ENCODE measurements around the gene CEP68.

The CEP68 gene

DNA sequence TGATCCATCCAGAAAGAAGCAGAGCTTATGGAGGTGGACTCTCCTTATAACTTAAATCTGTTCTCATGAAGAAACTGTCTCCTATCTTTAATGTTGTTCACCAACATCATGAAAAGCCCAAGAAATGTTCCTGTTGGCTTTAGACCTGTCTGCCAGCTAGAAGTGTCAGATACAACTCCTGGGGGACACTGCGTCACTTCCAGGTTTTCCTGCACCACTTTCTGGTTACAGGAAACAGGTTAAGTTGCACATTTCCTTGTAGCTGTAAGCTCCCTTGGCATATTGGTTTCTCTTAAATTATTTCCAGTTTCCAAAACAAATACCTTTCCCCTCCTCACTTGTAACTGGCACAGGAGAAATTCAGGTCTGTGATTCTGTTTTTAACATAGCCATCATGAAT lies 2.9 kb downstream of the CEP68 start:
- no peak for DNase-seq

DNA sequence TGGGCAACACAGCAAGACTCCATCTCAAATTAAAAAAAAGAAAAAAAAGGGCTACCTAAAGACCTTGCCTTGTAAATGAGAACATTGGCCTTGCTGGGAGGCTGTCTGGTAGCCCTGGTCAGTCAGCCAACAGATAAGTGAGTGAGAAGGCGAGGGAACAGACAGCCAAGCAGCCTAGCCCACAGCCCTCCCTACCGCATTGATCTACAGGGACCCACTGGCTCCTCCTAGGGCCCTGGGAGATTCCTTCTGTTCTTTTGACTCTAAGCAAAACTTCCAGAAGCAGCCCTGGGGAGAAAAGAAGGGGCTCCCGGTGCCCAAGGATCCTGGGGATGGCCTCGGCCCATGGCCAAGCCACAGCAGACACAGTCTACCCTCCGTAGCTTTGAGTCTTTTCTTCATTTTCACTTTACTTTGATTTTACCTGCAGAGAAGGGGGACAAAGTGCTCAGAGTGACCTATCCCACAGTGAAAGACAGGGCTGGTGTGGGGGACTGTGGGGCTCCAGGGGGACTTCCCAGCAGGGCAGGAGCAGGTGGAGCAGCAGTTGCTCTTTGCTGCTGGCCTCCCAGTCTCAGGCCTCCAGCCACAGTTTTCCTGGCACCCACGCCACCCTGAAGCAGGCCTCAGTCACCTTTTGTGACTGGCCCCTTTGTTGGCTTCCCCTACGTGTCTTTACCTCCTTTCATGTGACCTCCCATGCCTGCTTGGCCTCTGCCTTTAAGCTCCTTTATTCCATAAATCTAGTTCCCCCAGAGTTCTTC lies 5.1 kb downstream of the CEP68 start:
- DNase-seq: no peak

DNA sequence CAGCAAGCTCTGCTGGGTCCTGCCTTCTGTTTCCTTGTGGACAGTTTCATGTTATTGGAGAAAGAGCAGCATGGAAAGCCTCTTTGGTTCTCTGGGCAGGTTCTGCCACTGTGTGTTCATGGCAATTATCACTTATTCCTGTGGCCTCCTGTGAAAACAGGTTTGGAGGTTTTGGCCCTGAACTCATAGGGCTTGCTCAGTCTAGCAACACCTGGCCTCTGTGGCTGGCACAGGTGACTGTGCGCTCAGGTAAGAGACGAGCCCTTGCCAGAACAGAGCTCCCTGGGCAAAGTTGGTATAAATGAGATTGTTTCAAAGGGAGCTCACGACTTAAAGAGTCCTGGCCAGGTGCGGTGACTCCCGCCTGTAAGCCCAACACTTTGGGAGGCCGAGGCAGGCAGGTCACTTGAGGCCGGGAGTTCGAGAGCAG lies 5.7 kb downstream of the CEP68 start:
- no peak for DNase-seq

DNA sequence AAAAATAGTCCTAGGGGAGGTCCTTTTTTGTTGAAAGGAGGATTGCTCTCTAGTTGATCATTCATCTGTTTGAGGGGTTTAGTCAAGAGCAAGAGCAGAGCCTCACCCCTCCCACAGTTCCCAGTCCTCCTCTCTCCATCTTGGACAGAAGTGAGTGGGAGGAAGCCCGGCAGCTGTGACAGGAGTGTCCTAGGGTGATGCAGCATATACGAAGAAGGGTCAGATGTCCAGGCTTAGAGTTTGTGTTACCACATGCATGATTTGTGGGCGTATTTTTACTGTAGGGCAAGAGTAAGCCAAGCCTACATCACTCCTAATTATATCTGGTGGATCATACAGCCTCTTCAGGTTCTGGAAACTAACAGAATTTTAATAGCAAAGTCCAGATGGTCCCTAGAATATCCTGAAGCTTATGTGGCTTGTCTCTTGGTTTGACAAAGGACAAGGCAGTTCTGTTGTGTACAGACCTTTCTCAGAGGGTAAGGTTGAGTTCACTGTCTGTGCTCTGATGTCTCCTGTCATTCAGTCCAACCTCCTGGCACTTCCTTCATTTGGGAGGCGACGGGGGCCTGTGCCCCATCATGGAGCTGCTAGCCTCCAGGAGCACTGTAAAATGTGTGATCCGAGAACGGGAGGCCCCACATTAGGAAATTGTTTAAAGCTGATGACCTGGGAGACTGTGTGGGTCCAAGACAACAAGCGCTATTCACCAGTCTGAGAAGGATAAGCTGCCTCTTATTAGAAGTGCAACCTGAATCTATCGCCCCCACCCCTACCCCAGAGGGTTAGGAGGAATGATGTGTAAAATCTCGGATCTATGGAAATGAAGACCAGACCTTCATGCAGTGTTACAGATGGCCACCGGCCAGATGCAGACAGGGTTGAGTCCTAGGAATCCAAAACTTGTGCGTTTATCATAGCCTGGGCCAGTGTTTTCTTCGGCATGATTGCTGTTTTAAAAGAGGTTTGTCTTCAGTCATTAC lies 6.9 kb downstream of the CEP68 start:
- no peak for DNase-seq

DNA sequence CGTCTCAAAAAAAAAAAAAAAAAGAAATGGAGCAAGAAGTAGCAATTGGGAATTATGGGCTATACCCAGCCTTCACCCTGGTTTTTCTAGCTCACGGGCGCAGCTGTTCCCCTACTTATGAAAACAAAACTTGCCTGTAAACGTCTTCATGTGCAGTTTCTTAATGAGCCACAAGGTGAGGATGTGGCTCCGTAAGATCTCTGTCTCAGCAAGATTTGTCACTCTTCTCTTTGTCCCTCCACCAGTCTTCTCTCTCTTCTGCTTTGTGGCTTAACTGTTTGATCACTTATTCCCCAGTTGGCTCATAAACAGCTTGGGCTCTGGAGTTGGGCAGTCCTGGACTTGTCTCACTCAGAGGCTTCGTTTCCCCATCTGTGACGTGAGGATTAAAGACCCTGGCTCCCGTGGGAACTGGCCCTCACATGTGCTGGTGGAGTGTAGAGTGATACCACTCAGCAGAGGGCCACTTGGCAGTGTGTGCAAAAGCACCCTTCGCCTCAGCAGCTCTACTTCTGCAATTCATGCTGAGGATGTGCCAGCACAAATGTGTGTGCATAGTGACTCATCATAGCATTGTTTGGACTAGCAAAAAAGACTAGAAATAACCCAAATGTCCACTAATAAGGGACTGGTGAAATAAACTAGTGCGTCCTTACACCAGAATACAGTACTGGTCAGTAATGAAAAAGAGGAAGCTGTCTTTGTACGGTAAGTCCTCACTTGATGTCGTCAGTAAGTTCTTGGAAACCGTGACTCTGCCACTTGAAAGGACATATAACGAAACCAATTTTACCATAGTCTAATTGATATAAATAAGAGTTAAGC lies 8.7 kb downstream of the CEP68 start:
- DNase-seq: peak; percentile 83

DNA sequence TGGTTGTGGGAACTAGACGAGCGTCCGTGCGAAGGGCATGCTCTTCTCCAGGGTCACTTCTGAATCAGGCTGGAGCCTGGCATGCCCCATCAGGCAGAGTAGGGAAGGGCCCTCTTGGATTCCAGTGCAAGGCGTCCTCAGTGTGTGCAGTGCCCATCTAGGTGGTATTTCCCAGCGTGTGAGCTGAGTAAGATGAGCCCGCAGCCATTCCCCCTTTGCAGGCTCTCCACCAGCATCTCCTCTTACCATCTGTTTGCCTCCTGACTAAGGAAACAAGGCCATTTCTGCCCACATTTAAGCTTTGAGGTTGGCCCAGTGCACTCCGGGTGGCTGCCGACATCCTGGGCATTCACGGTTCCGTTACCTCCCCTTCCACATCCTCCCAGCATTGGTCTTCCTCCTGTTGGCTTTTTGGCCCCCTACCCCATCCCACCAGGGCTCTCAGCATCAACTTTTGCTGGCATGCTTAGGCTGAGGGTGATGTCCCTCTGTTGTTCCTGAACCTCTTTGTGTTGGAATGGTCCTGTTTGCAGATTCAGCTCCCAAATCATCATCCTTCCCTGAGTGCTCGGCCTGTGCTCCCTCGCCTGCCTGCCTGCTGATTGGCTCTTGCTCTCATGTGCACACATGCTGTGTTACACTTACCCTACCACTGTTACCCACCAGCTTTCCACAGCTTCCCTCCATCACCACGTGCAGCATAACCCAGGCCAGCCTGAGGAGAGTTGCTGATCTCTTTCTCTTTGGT lies 11.8 kb downstream of the CEP68 start:
- DNase-seq: no peak

DNA sequence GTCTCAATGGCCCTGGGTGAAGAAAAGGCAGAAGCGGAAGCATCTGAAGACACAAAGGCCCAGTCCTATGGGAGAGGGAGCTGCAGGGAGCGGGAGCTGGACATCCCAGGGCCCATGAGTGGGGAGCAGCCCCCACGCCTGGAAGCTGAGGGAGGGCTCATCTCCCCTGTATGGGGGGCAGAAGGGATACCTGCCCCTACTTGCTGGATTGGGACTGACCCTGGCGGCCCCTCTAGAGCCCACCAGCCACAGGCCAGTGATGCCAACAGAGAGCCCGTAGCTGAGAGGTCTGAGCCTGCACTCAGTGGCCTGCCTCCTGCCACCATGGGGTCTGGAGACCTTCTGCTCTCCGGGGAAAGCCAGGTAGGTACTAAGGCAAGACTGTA lies 13.2 kb downstream of the CEP68 start:
- no peak for DNase-seq

DNA sequence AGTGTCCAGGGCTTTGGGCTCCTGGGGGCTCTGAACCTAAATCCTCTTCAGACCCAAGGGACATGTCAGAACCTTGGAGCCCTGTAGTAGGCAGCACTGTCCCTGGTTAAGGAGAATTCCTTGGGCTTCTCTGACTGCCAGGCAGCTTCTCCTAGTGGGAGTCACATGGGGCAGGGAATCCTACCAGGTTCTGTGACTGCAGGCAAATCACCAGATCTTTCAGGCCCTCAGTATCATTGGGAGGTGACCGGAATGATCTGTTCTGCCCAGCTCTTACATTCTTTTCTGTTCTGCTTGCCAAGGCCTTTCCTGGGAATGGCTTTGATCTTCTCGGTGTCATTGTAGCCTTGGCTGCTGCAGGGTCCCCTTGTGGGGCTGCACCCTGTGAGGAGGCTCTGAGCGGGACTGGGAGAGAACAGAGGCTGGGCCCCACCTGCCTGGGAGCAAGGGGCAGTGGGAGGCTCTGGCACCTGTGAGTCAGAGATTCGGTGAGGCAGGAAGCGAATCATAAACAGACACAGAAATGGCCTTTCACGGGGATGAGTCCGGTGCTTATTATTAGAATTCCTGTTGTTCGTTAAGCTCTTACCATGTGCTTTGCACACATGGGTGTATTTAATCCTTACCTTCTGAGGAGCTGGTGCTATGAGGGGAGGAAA lies 14.1 kb downstream of the CEP68 start:
- peak; percentile 54 for DNase-seq

DNA sequence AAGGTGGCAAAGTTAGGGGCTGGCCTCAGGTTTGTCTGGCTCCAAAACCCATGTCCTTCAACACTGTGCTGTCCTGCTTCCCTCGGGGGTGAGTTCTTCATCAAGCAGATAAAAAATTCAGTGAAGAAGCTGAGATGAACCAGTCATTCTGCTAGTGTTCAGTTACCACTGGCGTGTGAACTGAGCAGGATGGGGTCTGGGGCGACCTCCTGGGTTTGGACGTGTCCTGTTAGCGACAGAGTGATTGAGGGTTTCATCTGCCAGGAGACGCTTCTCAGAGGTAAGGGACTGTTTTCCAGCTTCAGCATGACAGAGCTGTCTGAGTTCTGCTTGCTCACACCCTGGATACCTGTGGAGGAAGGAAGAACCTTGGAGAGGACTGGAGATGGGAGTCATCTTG lies 14.6 kb downstream of the CEP68 start:
- no peak for DNase-seq

DNA sequence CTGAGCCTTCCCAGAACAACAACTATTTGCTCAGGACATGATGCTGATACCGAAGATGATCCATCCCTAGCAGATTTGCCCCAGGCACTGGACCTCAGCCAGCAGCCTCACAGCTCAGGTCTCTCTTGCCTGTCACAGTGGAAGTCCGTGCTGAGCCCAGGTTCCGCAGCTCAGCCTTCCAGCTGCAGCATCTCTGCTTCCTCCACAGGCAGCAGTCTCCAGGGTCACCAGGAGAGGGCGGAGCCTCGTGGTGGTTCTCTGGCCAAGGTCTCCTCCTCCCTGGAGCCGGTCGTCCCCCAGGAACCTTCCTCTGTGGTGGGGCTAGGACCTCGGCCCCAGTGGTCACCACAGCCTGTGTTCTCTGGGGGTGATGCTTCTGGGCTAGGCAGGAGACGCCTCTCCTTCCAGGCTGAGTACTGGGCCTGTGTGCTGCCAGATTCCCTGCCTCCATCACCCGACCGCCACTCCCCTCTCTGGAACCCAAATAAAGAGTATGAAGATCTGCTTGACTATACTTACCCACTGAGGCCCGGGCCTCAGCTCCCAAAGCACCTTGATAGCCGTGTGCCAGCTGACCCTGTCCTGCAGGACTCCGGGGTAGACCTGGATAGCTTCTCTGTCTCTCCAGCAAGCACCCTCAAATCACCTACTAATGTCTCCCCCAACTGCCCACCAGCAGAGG lies 15.4 kb downstream of the CEP68 start:
- peak; percentile 52 for DNase-seq

DNA sequence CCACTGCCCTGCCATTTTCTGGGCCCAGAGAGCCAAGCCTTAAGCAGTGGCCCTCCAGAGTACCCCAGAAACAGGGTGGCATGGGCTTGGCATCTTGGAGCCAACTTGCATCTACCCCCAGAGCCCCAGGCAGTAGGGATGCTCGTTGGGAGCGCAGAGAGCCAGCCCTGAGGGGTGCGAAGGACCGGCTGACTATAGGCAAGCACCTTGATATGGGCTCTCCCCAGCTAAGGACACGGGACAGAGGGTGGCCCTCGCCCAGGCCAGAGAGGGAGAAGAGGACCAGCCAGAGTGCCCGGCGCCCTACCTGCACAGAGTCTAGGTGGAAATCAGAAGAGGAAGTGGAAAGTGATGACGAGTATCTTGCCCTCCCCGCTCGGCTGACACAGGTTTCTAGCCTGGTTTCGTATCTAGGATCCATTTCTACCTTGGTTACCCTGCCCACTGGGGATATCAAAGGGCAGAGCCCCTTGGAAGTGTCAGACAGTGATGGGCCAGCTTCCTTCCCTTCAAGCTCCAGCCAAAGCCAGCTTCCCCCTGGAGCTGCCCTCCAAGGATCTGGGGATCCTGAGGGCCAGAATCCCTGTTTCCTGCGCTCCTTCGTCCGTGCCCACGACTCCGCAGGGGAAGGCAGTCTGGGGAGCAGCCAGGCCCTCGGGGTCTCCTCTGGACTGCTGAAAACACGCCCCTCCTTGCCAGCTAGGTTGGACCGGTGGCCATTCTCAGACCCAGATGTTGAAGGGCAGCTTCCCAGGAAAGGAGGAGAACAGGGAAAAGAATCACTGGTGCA lies 16.2 kb downstream of the CEP68 start:
- DNase-seq: no peak

DNA sequence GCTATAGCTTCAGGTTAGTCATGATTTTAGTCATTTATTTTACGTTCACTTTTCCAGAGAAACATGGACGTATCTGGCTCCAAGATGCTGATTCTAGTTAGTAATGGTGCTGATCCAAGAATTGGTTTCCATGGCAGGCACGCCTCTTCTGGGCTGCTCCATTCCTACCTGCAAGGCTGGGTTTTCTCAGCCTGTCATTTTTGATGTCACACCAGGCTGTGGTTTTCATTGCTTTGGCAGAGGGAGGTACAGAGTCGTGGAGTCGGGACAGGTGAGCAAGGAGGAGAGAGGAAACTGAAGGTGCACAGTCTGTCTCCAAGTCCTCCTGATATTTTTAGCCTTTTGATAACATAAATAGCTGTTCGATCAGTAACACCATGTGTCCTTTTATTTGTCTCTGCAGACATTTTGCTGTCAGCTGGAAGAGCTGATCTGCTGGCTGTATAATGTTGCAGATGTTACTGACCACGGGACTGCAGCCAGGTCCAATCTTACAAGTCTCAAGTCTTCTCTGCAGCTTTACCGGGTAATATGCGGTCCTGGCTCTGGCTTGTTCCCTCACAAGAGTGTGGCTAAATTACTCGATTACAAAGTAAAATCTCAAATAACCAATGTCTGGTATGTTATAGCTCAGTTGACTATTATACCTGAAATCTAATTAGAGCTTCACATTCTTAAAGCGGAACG lies 17.8 kb downstream of the CEP68 start:
- DNase-seq: no peak

DNA sequence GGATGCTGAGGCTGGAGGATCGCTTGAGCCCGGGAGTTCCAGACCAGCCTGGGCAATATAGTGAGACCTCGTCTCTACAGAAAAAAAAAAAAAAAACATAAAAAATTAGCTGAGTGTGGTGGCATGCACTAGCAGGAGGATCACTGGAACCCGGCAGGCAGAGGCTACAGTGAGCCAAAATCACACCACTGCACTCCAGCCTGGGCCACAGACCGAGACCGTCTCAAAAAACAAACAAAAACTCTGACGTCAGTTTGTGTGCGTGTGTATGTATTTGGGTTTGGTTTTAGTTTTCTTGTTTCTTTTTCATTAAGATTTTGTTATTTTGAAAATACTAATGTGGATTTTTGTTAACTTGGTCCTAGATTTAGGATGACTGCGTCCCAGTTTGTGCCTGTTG lies 19.0 kb downstream of the CEP68 start:
- no peak for DNase-seq

DNA sequence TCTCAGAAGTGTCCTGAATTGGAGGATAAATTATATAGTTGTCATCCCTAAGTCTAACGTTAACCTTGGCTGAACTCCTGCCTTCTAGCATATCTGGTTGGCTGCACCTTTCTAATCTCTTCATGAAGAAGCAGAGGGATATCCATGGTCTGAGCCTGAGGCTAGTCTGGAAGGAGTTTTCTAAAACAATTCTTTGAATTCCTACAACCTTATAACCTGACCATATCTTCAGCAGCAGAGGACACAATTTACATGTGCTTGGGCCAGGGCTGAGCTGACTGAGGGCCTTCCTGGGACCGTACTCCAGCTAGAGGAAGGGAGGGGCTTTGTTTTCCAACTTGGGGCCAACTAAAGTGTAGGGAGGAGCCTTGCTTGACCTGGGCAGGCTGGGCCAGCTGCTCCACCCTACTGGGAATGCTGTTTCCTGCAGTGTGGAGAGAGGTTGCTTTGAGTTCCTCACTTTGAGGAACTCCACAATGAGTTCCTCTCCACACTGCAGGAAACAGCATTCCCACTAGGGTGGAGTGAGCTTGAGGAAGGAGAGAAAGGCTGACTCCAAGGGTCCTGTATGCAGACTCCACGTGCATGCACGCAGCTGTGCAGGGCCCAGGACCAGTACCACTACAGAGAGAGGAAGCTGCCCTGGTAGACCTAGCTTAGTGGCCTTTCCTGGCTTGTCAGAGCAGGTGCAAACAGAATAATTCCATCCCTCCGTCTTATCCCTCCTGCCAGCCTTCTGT lies 19.6 kb downstream of the CEP68 start:
- DNase-seq: peak; percentile 23

DNA sequence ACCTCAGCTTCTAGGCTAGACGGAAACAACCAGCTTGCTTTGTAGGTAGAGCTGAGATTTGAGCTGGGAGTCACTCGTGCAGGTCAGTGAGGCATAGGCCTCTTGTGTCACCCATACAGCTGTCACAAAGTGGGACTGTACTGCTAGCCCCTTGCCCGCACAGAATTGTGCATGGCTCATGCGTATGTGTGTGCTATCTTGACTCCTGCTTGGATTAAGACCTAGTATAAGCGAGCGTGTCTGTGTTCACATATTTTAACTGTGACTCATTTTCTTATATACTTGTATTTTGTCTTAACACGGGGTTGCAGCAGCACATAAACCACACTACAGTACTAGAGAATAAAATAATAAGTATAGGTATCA lies 20.1 kb downstream of the CEP68 start:
- DNase-seq: peak; percentile 71

DNA sequence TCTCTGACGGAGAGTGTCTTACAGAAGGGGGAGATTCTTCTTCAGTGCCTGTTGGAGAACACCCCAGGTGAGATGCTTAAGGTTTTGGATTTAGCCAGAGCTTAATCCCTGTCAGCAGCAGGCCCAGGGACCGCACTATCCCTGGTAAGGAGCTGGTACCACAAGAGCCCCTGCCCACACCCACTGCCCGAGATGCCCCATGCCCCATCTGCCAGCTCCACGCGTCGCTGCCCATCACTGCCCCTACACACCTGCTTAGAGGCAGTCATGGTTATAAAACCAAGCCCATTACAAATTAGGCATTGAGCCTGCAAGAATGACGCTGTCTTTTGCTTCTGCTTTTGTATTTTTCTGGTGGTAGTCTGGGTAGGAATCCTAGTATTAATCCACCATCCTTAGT lies 21.7 kb downstream of the CEP68 start:
- no peak for DNase-seq

DNA sequence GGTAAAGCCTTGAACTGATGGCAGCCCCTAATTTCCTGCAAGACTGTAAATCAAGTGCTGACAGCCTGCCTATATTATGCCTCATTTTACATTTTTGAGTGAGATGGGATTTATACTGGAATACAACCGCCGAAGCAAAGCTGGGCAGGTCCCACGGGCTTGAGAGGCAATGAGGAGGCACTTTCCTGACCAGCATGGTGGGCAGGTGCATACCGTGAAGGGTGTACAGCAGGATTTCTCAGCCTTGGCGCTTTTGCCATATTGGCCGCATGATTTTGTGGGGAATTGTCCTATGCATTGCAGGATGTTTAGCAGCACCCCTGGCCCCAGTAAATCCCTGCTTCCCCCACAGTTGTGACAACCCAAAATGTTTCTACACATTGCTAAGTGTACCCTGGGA lies 22.8 kb downstream of the CEP68 start:
- no peak for DNase-seq

DNA sequence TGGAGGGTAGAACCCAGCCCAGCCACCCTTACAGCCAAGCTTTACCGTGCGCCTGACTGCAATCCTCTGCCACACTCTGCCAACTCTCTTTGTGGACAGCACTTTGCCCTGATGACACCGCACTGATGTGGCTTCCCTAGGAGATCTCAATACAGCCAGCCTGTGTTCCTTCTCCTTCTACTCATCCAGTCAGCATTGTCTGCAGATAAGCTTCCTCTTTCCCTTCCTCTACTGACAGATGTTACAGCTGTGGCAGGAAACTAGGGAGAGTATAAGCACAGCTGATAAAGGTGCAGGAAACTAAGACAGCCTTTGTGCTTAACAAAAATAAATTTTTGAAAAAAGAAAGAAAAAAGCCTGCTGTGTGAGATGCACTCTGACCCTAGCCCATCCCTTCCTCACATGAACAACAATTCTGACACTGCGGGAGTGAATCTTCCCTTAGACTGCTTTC lies 25.0 kb downstream of the CEP68 start:
- DNase-seq: no peak

DNA sequence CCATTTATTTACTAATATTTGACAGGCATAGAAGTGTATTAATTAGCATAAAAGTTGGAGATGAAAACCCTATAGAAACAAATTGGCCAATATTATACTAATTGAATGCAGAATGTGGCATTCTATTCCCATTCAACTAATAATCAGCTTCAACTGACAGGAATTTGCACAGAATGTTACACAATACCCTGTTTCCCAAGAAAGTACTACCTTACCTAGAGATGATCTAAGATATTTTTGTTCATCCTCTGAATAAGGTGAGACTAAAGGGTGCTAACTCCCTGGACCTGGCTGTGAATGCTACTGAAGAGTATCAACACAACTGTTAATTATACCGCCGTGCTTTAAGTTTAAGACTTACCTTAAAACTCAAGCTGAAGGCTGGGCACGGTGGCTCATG lies 28.9 kb downstream of the CEP68 start:
- DNase-seq: no peak
